GM10248 (cell line): ENCODE results near the gene KBTBD12.
"Not testable (repeated sequence)": the region's sequence is repeated elsewhere in the genome, so short reads cannot be mapped to it uniquely, and the experiment has no call there.

Source experiments
- CTCF ChIA-PET: fragments of 300-600 bp; sonication (Branson Sonifier 250); formaldehyde crosslinking; extraction: SDS; loops from one replicate; lab custom pipeline; 2021; ENCODE audit warnings: antibody characterized with exemption; lab: Yijun Ruan, JAX
- POLR2A ChIA-PET: fragments of 350-650 bp; sonication (Branson Sonifier 250); formaldehyde crosslinking; extraction: SDS; loops from one replicate; lab custom pipeline; 2020; ENCODE audit warnings: antibody characterized with exemption; lab: Yijun Ruan, JAX
- DNase-seq: peaks from one replicate; pipeline ENCODE4 v3.0.0; 2012; ENCODE audit errors: extremely low spot score
- CTCF ChIP-seq: IDR thresholded peaks from 2 replicates; pipeline ENCODE4 v1.5.1; 2012; ENCODE audit warnings: mild to moderate bottlenecking, low read depth; ENCODE audit errors: extremely low read depth, missing control alignments, control extremely low read depth

KBTBD12 gene

GRCh38 chr3:127911421-127911931, 3.6 kb upstream of the KBTBD12 start:
- ChIA-PET CTCF (interaction anchor here (0.6 kb wide), 1 partner anchor 11 kb away, joined by 4 read pairs; no protein-coding TSS in a partner anchor), POLR2A (no interaction called here)
- DNase-seq: no peak
- no peak for TF ChIP-seq CTCF

- DNase-seq, POLR2A ChIA-PET: not testable (repeated sequence)
- CTCF ChIA-PET: interaction anchor here (1.1 to 1.7 kb wide), 3 partner anchors 9 to 17 kb away, joined by 3 to 6 read pairs (median 3); no protein-coding TSS in a partner anchor
Observed at GRCh38 chr3:127913841-127914240, 1.2 kb upstream of the KBTBD12 start.

GRCh38 chr3:127914584-127914983, 448 bp upstream of the KBTBD12 start:
- POLR2A ChIA-PET: no interaction called here
- TF ChIP-seq CTCF: no peak
- CTCF ChIA-PET: interaction anchor here (1.1 to 1.7 kb wide), 3 partner anchors 8 to 16 kb away, joined by 3 to 6 read pairs (median 3); no protein-coding TSS in a partner anchor
- no peak for DNase-seq

- no peak for DNase-seq
- TF ChIP-seq CTCF: no peak
- CTCF ChIA-PET: interaction anchor here (0.6 to 0.9 kb wide), 2 partner anchors 61 to 341 kb away, joined by 3 read pairs; no protein-coding TSS in a partner anchor
- POLR2A ChIA-PET: no interaction called here
Observed at GRCh38 chr3:127915937-127916493, 983 bp downstream of the KBTBD12 start.

- ChIA-PET POLR2A (no interaction called here), CTCF (no interaction called here)
- TF ChIP-seq CTCF: no peak
- no peak for DNase-seq
Observed at GRCh38 chr3:127920738-127921137, 5.7 kb downstream of the KBTBD12 start.

- no peak for DNase-seq
- POLR2A ChIA-PET: no interaction called here
- CTCF ChIA-PET: interaction anchor here (0.8 to 1.5 kb wide), 7 partner anchors 9 to 87 kb away, joined by 3 to 6 read pairs (median 4); partner anchors contain the start of gene KBTBD12
- no peak for TF ChIP-seq CTCF
Observed at GRCh38 chr3:127923611-127924010, 8.6 kb downstream of the KBTBD12 start.

GRCh38 chr3:127925384-127925783, 10.4 kb downstream of the KBTBD12 start:
- ChIA-PET CTCF (no interaction called here), POLR2A (no interaction called here)
- no peak for DNase-seq
- TF ChIP-seq CTCF: no peak
